Aorta (tissue), 5 donors: Measurements from ENCODE around the gene ICAM2. TPM values are rescaled to one million over a fixed set of nuclear protein-coding genes. Genes with fewer than 3 reads are reported as not detected.
"Not testable (repeated sequence)": the region's sequence is repeated elsewhere in the genome, so short reads cannot be mapped to it uniquely, and the experiment has no call there.

Source experiments
- ATAC-seq: fragments of 200-7000 bp; cut with Tn5 transposase; one replicate; pipeline ENCODE4 v1.9.1; 2022; ENCODE audit warnings: moderate library complexity; ENCODE audit not compliant: low FRiP score
- DNase-seq, 2 donors: peaks; one replicate each; pipeline ENCODE4 v3.0.0-alpha.2; 2020
- H3K27ac ChIP-seq, 2 donors: one replicate each; pipeline ENCODE4 v1.5.1; 2013; ENCODE audit warnings: low read length in 2 of 2, mild to moderate bottlenecking in 2 of 2, moderate library complexity in 2 of 2, control low read depth in 1 of 2, inconsistent platforms in 1 of 2, low read depth in 1 of 2
- H3K27me3 ChIP-seq, 2 donors: one replicate each; pipeline ENCODE4 v1.6.1; 2013; ENCODE audit warnings: control low read depth in 1 of 2, low read length in 1 of 2, mild to moderate bottlenecking in 1 of 2, moderate library complexity in 1 of 2; ENCODE audit not compliant: insufficient read depth in 2 of 2, control insufficient read depth in 1 of 2
- H3K36me3 ChIP-seq, 2 donors: one replicate each; pipeline ENCODE4 v1.6.1; 2013; ENCODE audit warnings: control low read depth in 1 of 2, low read length in 1 of 2, mild to moderate bottlenecking in 1 of 2; ENCODE audit not compliant: insufficient read depth in 2 of 2, control insufficient read depth in 1 of 2
- H3K4me1 ChIP-seq, 2 donors: one replicate each; pipeline ENCODE4 v1.6.1; 2013; ENCODE audit warnings: low read length in 2 of 2, control low read depth in 1 of 2, mild to moderate bottlenecking in 1 of 2, moderate library complexity in 1 of 2; ENCODE audit not compliant: insufficient read depth in 2 of 2, control insufficient read depth in 1 of 2
- H3K4me3 ChIP-seq, 2 donors: one replicate each; pipeline ENCODE4 v1.5.1; 2013; ENCODE audit warnings: low read length in 2 of 2, control low read depth in 1 of 2, mild to moderate bottlenecking in 1 of 2
- H3K9me3 ChIP-seq: one replicate; pipeline ENCODE4 v1.6.1; 2013; ENCODE audit warnings: mild to moderate bottlenecking, low read length; ENCODE audit not compliant: control insufficient read depth
- WGBS, 2 donors: extraction: QIAGEN DNeasy Blood & Tissue Kit; methylation state at CpG; one replicate each; pipeline ENCODE4 v1.1.7; 2013; 5-methylcytosine and 5-hydroxymethylcytosine counted together
- intact Hi-C, 2 donors: fragments of 100-400 bp; cut with DNase I; formaldehyde crosslinking; loops; one replicate each; pipeline versions ENCODE4 v1.14.2 to v1.15.0; 2022
- polyA plus RNA-seq, 2 donors: library from polyadenylated mRNA; stranded (reverse); fragments of 200-250 nt; gene quantifications; one replicate each; pipeline ENCODE4 v1.2.3, GENCODE V29; 2013
- total RNA-seq, 2 donors: library from RNA; stranded (reverse); fragmentation: NEBNext Ultra II Directional; extraction: Animal tissue kit (Norgen Biotek cat#: 25700); gene quantifications; one replicate each; pipeline ENCODE4 v1.2.1, GENCODE V29; 2021
- donor health status: healthy with polysubstance abuse.
- donor health status: Bipolar disorder and iron deficiency.
- donor health status: DM: no; HTN: no; CAD: no.
- donor health status: DM: no; HTN: no; CAD: no.
- donor health status: DM: yes; HTN: yes; CAD: no.

Gene ICAM2
- total and polyA plus RNA-seq, 4 donors: 3.9 to 36.0 (median 17.3) TPM

DNA sequence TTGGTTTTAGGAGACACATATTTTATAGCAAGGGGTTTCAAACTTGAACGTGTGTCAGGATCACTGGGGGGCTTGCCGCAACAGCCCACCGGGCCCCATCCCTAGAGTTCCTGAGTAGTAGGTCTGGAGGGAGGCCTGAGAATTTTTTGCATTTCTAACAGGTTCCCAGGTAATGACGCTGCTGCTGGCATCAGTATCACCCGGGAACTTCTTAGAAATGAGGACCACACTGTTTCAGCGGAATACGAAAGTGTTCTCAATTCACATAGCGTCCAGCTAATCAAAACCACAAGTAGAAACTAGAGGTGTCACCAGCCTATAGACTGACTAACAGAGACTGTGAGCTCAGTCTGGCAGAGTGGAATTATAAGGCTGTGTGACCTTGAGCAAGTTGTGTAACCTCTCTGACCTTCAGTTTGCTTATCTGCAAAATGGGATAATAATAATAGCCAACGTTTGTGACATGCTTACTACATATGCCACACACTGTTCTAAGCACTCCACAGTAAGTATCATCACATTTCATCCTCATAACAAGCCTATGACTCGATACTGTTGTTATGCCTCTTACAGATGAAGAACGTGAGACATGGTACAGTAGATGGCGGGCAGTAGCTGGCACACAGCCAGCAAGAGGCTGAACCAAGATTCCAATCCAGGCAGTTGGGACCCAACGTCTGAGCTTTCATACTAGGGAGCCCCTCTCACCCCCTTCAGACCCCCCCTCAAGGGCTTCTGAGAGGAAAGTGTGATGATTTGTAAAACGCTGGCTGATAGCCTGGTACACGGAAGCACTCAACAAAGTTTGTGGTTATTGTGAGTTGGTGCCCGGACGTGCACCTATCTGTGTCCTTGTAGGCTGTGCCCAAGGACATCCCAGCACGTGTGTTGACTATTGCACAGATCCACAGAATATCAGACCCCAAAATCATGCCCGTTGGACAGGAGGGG lies 4.6 kb upstream of the ICAM2 start:
- 57 to 59% methylated on average over 19 of the region's 19 CpGs for WGBS, 2 donors
- H3K27me3 ChIP-seq: no peaks in the 10 kb centered on the region
- intact Hi-C loops: loop anchor here (5.0 to 10.0 kb wide), 4 partner anchors 107 to 260 kb away; partner anchors contain the start of genes GH1 (in 2 of the 2), CSHL1 (in 1 of the 2) and ERN1 (in 1 of the 2)
- H3K27ac ChIP-seq: no peak overlapping the region
- ATAC-seq (no peak), DNase-seq (no peak)
- no peak overlapping the region for H3K4me3 ChIP-seq
- no peaks in the 10 kb centered on the region for H3K9me3 ChIP-seq
- H3K4me1 ChIP-seq: no peaks in the 10 kb centered on the region
- H3K36me3 ChIP-seq: no peaks in the 10 kb centered on the region

GRCh38 chr17:64024215-64024654 lies 3.8 kb upstream of the ICAM2 start:
- Histone ChIP-seq H3K36me3 (no peaks in the 10 kb centered on the region), H3K4me1 (no peaks in the 10 kb centered on the region), H3K4me3 (no peak overlapping the region), H3K27ac (no peak overlapping the region), H3K9me3 (no peaks in the 10 kb centered on the region), H3K27me3 (no peaks in the 10 kb centered on the region)
- DNase-seq (no peak), ATAC-seq (no peak)
- intact Hi-C loops: loop anchor here (10.0 kb wide), 2 partner anchors 109 to 261 kb away; partner anchors contain the start of genes CSHL1 (in 1 of the 2) and GH1 (in 1 of the 2)
- 84 to 85% methylated on average over 8 of the region's 8 CpGs for WGBS, 2 donors

DNA sequence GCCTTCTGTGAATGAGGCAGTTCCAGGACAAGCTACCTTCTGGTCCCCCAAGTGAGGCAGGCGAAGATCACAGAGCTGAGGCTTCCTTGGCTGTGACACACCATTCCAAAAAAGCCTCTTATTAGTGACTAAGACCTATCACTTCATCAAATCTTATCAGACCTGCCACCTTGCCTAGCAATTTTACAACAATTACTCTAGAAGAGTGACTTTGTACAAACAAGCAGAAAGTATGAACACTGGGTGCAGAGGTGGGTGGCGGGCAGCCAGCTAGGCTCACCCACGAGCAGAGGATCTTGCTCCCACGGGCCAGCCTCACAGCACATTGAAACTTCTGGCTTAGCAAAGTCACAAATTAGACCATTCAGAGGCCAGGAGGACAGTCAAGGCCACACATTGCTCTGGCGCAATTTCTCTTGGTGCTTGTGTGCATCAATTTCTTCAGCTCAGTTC lies 2.2 kb upstream of the ICAM2 start:
- Histone ChIP-seq H3K9me3 (no peaks in the 10 kb centered on the region), H3K27me3 (no peaks in the 10 kb centered on the region), H3K36me3 (no peaks in the 10 kb centered on the region), H3K4me3 (no peak overlapping the region), H3K4me1 (no peaks in the 10 kb centered on the region), H3K27ac (no peak overlapping the region)
- 72 to 80% methylated on average over 5 of the region's 5 CpGs for WGBS, 2 donors
- DNase-seq: no peak
- ATAC-seq: no peak
- intact Hi-C loops: loop anchor here (10.0 kb wide), 2 partner anchors 108 to 262 kb away; partner anchors contain the start of genes CSHL1 (in 1 of the 2) and GH1 (in 1 of the 2)

DNA sequence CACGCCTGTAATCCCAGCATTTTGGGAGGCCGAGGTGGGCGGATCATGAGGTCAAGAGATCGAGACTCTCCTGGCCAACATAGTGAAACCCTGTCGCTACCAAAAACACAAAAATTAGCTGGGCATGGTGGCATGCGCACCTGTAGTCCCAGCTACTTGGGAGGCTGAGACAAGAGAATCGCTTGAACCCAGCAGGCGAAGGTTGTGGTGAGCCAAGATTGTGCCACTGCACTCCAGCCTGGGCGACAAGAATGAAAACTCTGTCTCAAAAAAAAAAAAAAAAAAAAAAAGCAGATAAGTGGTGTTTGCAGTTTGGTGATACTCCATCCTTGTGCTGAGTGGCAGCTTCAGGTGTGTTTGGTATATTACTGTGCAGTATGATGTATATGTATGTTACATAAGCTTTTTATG lies 877 bp downstream of the ICAM2 start:
- H3K27me3 ChIP-seq, H3K4me1 ChIP-seq, H3K36me3 ChIP-seq, H3K4me3 ChIP-seq, intact Hi-C loops, H3K27ac ChIP-seq, ATAC-seq, H3K9me3 ChIP-seq, DNase-seq: not testable (repeated sequence)
- WGBS, 2 donors: 81 to 83% methylated on average over 9 of the region's 9 CpGs

GRCh38 chr17:64017381-64017980 lies 3.0 kb downstream of the ICAM2 start:
- Histone ChIP-seq H3K27me3 (no peaks in the 10 kb centered on the region), H3K36me3 (no peaks in the 10 kb centered on the region), H3K27ac (no peak overlapping the region), H3K4me1 (no peaks in the 10 kb centered on the region), H3K9me3 (no peaks in the 10 kb centered on the region), H3K4me3 (no peak overlapping the region)
- DNase-seq (no peak), ATAC-seq (no peak)
- WGBS, 2 donors: 89% methylated on average over 2 of the region's 2 CpGs
- intact Hi-C loops: no loop called here

DNA sequence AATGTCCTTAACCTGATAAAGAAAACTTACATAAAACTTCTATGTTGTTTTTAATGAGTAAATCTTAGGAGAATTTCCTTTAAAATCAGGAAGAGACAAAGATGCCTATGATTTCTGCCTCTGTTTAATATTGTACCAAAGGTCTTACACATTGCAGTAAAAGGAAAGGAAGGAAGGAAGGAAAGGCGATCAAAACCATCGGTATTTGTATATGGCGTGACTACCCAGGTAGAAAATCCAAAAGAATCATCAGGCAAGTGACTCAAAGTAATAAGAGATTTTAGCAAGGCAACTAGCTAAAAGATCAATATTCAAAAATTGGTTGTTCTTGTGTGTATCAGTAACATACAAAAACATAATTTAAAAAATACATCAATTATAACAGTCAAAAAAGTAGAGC lies 3.5 kb downstream of the ICAM2 start:
- Histone ChIP-seq H3K9me3 (no peaks in the 10 kb centered on the region), H3K27me3 (no peaks in the 10 kb centered on the region), H3K4me1 (no peaks in the 10 kb centered on the region), H3K4me3 (no peak overlapping the region), H3K36me3 (no peaks in the 10 kb centered on the region), H3K27ac (no peak overlapping the region)
- DNase-seq (no peak), ATAC-seq (no peak)
- intact Hi-C loops: no loop called here
- WGBS, 2 donors: 82 to 94% methylated on average over 3 of the region's 3 CpGs

DNA sequence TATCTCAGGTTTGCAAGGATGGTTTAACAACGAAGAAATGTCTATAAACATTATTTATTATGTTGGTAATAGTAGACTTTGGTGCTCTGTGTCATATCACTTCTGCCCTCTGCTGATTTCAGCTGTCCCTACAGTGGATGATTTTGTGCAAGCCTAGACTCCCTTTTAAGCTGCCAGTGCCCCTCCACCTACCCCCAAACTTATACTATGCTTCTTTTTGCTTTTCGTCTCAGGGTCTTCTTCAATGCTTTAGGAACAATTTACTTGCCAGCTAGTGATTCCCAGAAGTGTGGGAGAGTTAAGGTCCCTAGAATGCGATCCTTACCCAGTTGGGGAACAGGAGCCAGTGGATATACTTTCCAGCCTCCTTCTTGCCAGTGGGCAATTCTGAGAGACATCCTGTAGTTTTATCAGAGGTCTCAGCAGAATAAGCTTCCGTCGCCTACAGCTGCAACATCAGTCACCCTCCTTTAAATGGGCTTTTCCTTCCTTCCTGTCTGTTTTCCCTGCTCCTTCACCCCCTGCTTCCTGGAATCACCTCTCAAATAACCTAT lies 4.1 kb downstream of the ICAM2 start:
- 46 to 53% methylated on average over 5 of the region's 5 CpGs for WGBS, 2 donors
- no peak for ATAC-seq
- H3K4me1 ChIP-seq: no peaks in the 10 kb centered on the region

GRCh38 chr17:64015447-64015846 lies 5.0 kb downstream of the ICAM2 start:
- no peaks in the 10 kb centered on the region for H3K4me1 ChIP-seq
- H3K4me3 ChIP-seq: no peak overlapping the region
- no peaks in the 10 kb centered on the region for H3K27me3 ChIP-seq
- no peak overlapping the region for H3K27ac ChIP-seq
- intact Hi-C loops: no loop called here
- H3K9me3 ChIP-seq: no peaks in the 10 kb centered on the region
- 87 to 95% methylated on average over 6 of the region's 6 CpGs for WGBS, 2 donors
- ATAC-seq: no peak
- no peaks in the 10 kb centered on the region for H3K36me3 ChIP-seq
- no peak for DNase-seq

More for the DNA sequence above, 4.1 kb downstream of the ICAM2 start:
- Histone ChIP-seq H3K27ac (no peak overlapping the region), H3K4me3 (no peak overlapping the region), H3K9me3 (no peaks in the 10 kb centered on the region), H3K27me3 (no peaks in the 10 kb centered on the region), H3K36me3 (no peaks in the 10 kb centered on the region)
- intact Hi-C loops: no loop called here
- DNase-seq: no peak
